ENCODE results near the gene GAREM1.

DNA sequence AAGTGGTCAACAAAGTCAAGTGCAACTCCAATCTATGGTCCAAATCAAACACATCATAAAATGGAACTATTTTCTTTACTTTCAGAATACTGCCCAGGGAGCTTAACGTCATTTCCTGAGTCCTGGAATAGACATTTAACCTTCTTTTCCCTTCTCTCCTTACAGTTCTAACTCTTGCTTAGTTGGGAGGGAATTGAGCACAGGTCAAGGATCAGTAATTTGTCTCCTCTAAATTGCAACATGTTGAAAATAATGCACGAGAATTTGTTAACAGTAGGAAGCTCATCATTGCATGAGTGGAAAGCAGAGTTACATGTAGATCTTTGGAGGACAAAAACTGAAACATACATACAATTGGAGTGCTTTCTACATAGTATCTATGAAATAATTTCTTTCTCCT lies 193.1 kb downstream of the GAREM1 start:
- TF ChIP-seq, protein P1, sequence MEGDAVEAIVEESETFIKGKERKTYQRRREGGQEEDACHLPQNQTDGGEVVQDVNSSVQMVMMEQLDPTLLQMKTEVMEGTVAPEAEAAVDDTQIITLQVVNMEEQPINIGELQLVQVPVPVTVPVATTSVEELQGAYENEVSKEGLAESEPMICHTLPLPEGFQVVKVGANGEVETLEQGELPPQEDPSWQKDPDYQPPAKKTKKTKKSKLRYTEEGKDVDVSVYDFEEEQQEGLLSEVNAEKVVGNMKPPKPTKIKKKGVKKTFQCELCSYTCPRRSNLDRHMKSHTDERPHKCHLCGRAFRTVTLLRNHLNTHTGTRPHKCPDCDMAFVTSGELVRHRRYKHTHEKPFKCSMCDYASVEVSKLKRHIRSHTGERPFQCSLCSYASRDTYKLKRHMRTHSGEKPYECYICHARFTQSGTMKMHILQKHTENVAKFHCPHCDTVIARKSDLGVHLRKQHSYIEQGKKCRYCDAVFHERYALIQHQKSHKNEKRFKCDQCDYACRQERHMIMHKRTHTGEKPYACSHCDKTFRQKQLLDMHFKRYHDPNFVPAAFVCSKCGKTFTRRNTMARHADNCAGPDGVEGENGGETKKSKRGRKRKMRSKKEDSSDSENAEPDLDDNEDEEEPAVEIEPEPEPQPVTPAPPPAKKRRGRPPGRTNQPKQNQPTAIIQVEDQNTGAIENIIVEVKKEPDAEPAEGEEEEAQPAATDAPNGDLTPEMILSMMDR (IDR thresholded peaks at IDR 0.05), result no peak
- TF ChIP-seq POLR2AphosphoS5 (IDR thresholded peaks at IDR 0.05), result no peak
